PC-9 (cell line): ENCODE data around the gene MRPL12. TPM values are rescaled to one million over a fixed set of nuclear protein-coding genes. Genes with fewer than 3 reads are reported as not detected.

ENCODE experiments used
- BruUV-seq: library from RNA; stranded (reverse); fragments of 400-500 nt; replicated peaks from 2 replicates; lab custom pipeline; 2021; lab: Mats Ljungman, UMichigan
- CTCF ChIA-PET: fragments of 300-600 bp; sonication (Branson Sonifier 250); formaldehyde crosslinking; loops from one replicate; lab custom pipeline; 2022; ENCODE audit warnings: antibody characterized with exemption; lab: Charles Lee
- POLR2A ChIA-PET: fragments of 300-600 bp; sonication (Branson Sonifier 250); formaldehyde crosslinking; loops from one replicate; lab custom pipeline; 2022; ENCODE audit warnings: antibody characterized with exemption; ENCODE audit not compliant: unreplicated experiment; lab: Charles Lee
- DNase-seq, 2 experiments: peaks; one replicate each; pipeline versions ENCODE4 v3.0.0 to v3.0.0-alpha.2; 2015 to 2022; ENCODE audit warnings: mixed read lengths in 1 of 2
- H2AFZ ChIP-seq: fragments of 200-600 bp; sonication (generic); 2 replicates; pipeline ENCODE4 v1.8.1; 2017; ENCODE audit warnings: antibody characterized with exemption
- H3F3A ChIP-seq: fragments of 200-600 bp; sonication (generic); 2 replicates; pipeline ENCODE4 v1.8.1; 2017; ENCODE audit warnings: antibody characterized with exemption, mild to moderate bottlenecking, low read depth; ENCODE audit not compliant: insufficient read depth
- H3K27ac ChIP-seq: fragments of 200-600 bp; sonication (generic); 2 replicates; pipeline ENCODE4 v1.6.1; 2016; ENCODE audit warnings: mixed run types
- H3K27me3 ChIP-seq: fragments of 200-600 bp; sonication (generic); 2 replicates; pipeline ENCODE4 v1.6.1; 2016; ENCODE audit warnings: low read depth, mixed run types; ENCODE audit not compliant: insufficient read depth
- H3K36me3 ChIP-seq: fragments of 200-600 bp; sonication (generic); 2 replicates; pipeline ENCODE4 v1.6.1; 2016; ENCODE audit warnings: low read depth, mixed run types
- H3K4me1 ChIP-seq: fragments of 200-600 bp; sonication (generic); replicated peaks from 2 replicates; pipeline ENCODE4 v1.6.1; 2016; ENCODE audit warnings: mixed run types; ENCODE audit not compliant: insufficient read depth
- H3K4me2 ChIP-seq: fragments of 200-600 bp; sonication (generic); 2 replicates; pipeline ENCODE4 v1.6.1; 2017; ENCODE audit warnings: mixed run types
- H3K4me3 ChIP-seq: fragments of 200-600 bp; sonication (generic); 2 replicates; pipeline ENCODE4 v1.6.1; 2016; ENCODE audit warnings: mixed run types
- H3K79me2 ChIP-seq: fragments of 200-600 bp; sonication (generic); 2 replicates; pipeline ENCODE4 v1.6.1; 2017; ENCODE audit warnings: low read depth, mixed run types
- H3K9me2 ChIP-seq: fragments of 200-600 bp; sonication (generic); 2 replicates; pipeline ENCODE4 v1.8.1; 2017; ENCODE audit warnings: mild to moderate bottlenecking; ENCODE audit not compliant: insufficient read depth
- H3K9me3 ChIP-seq: fragments of 200-600 bp; sonication (generic); 2 replicates; pipeline ENCODE4 v1.8.1; 2016; ENCODE audit warnings: low read depth; ENCODE audit not compliant: insufficient read depth
- H4K20me1 ChIP-seq: fragments of 200-600 bp; sonication (generic); 2 replicates; pipeline ENCODE4 v1.8.1; 2017; ENCODE audit not compliant: insufficient read depth
- CTCF ChIP-seq: fragments of 200-600 bp; sonication (generic); conservative IDR thresholded peaks from 2 replicates; pipeline ENCODE4 v1.6.1; 2017; ENCODE audit warnings: mixed run types, antibody characterized with exemption, mild to moderate bottlenecking, moderate library complexity
- EZH2 ChIP-seq: fragments of 200-600 bp; sonication (generic); IDR thresholded peaks from 2 replicates; pipeline ENCODE4 v1.8.0; 2017; ENCODE audit warnings: antibody characterized with exemption, low read depth
- intact Hi-C: fragments of 100-400 bp; cut with micrococcal nuclease; formaldehyde crosslinking; loops from one replicate; pipeline ENCODE4 v1.10.0; 2022; ENCODE audit not compliant: unreplicated experiment
- total RNA-seq: library from RNA; stranded (reverse); gene quantifications from 2 replicates; pipeline ENCODE4 v1.2.3, GENCODE V29; 2021

Gene MRPL12
- total RNA-seq, 1 experiment from 2014 or later, result 98.6 TPM

- peaks cover 55% of the 10 kb centered on the region for H3K79me2 ChIP-seq
- POLR2A ChIA-PET, result interaction anchor here (0.7 kb wide), 1 partner anchor 119 kb away, joined by 3 read pairs; no protein-coding TSS in a partner anchor
- intact Hi-C loops, result no loop called here
Measured at GRCh38 chr17:81685108-81685507, 18.1 kb upstream of the MRPL12 start.

GRCh38 chr17:81686614-81687013, 16.6 kb upstream of the MRPL12 start:
- H3K4me3 ChIP-seq, result no peak overlapping the region
- intact Hi-C loops, result no loop called here

More at GRCh38 chr17:81685108-81685507, 18.1 kb upstream of the MRPL12 start:
- peaks cover 5% of the 10 kb centered on the region for H3K4me1 ChIP-seq
- H4K20me1 ChIP-seq, result peaks cover 13% of the 10 kb centered on the region
- no peaks in the 10 kb centered on the region for H3K9me3 ChIP-seq
- peak overlapping the region; percentile 78 for H3K27ac ChIP-seq
- H3F3A ChIP-seq, result peaks cover 11% of the 10 kb centered on the region; the same call in 1 of the 2 replicates
- peak; percentile 31 to 60 for DNase-seq
- CTCF ChIA-PET, result no interaction called here
- no peaks in the 10 kb centered on the region for H3K27me3 ChIP-seq
- H3K4me3 ChIP-seq, result peak overlapping the region; percentile 93
- H3K36me3 ChIP-seq, result no peaks in the 10 kb centered on the region
- no TSS peak for BruUV-seq
- no peak overlapping the region for H2AFZ ChIP-seq
- no peaks in the 10 kb centered on the region for H3K9me2 ChIP-seq
- H3K4me2 ChIP-seq, result peak overlapping the region; percentile 98
- TF ChIP-seq EZH2, result no peak

GRCh38 chr17:81687770-81688541, 15.2 kb upstream of the MRPL12 start:
- ChIA-PET POLR2A (no interaction called here), CTCF (no interaction called here)
- H4K20me1 ChIP-seq, result peaks cover 18% of the 10 kb centered on the region

More at GRCh38 chr17:81686614-81687013, 16.6 kb upstream of the MRPL12 start:
- Histone ChIP-seq H3K36me3 (no peaks in the 10 kb centered on the region), H3K79me2 (peaks cover 54% of the 10 kb centered on the region), H4K20me1 (peaks cover 18% of the 10 kb centered on the region), H3K9me2 (no peaks in the 10 kb centered on the region), H3K4me1 (peaks cover 5% of the 10 kb centered on the region), H3K27ac (no peak overlapping the region), H2AFZ (no peak overlapping the region), H3K4me2 (no peak overlapping the region), H3K27me3 (no peaks in the 10 kb centered on the region), H3K9me3 (no peaks in the 10 kb centered on the region), H3F3A (peaks cover 11% of the 10 kb centered on the region; the same call in 1 of the 2 replicates)
- no TSS peak for BruUV-seq
- CTCF ChIA-PET, result no interaction called here
- no peak for DNase-seq
- TF ChIP-seq CTCF (no peak), EZH2 (no peak)
- POLR2A ChIA-PET, result no interaction called here

More at GRCh38 chr17:81687770-81688541, 15.2 kb upstream of the MRPL12 start:
- H3K4me2 ChIP-seq, result no peak overlapping the region
- H2AFZ ChIP-seq, result no peak overlapping the region
- intact Hi-C loops, result no loop called here
- BruUV-seq, result no TSS peak
- H3K79me2 ChIP-seq, result peaks cover 40% of the 10 kb centered on the region
- H3K27me3 ChIP-seq, result no peaks in the 10 kb centered on the region
- H3F3A ChIP-seq, result peaks cover 11% of the 10 kb centered on the region; the same call in 1 of the 2 replicates
- no peaks in the 10 kb centered on the region for H3K36me3 ChIP-seq
- H3K9me2 ChIP-seq, result no peaks in the 10 kb centered on the region
- H3K9me3 ChIP-seq, result no peaks in the 10 kb centered on the region
- DNase-seq, result no peak
- H3K4me1 ChIP-seq, result peaks cover 5% of the 10 kb centered on the region
- TF ChIP-seq EZH2 (no peak), CTCF (no peak)
- no peak overlapping the region for H3K4me3 ChIP-seq
- H3K27ac ChIP-seq, result no peak overlapping the region
